IMR-90 (cell line): ENCODE results near the gene SMC6. TPM values are rescaled to one million over a fixed set of nuclear protein-coding genes. Genes with fewer than 3 reads are reported as not detected.

Experiments used
- ATAC-seq: fragments of 200-7000 bp; cut with Tn5 transposase; 2 replicates; pipeline ENCODE4 v1.9.1; 2020; ENCODE audit warnings: low read depth, mild to moderate bottlenecking, moderate library complexity
- BruUV-seq: library from RNA; stranded (reverse); fragments of 400-500 nt; replicated peaks from 2 replicates; lab custom pipeline; 2021; lab: Mats Ljungman, UMichigan
- CTCF ChIA-PET: fragments of 300-600 bp; formaldehyde crosslinking; extraction: SDS; loops from one replicate; lab custom pipeline; 2021; ENCODE audit warnings: antibody characterized with exemption; lab: Yijun Ruan, JAX
- POLR2A ChIA-PET: fragments of 300-600 bp; sonication (Branson Sonifier 250); formaldehyde crosslinking; loops from one replicate; lab custom pipeline; 2022; ENCODE audit warnings: antibody characterized with exemption; ENCODE audit not compliant: unreplicated experiment; lab: Charles Lee
- DNase-seq: peaks from one replicate; pipeline ENCODE4 v3.0.0; 2013
- H2AFZ ChIP-seq: replicated peaks from 2 replicates; pipeline ENCODE3; 2013; ENCODE audit warnings: low read length, mild to moderate bottlenecking; ENCODE audit not compliant: poor library complexity
- H2AK5ac ChIP-seq: 2 replicates; pipeline ENCODE4 v1.6.1; 2013; ENCODE audit warnings: low read depth, low read length, inconsistent platforms
- H2AK9ac ChIP-seq: replicated peaks from 2 replicates; pipeline ENCODE3; 2013; ENCODE audit warnings: mild to moderate bottlenecking, low read depth, low read length, moderate library complexity; ENCODE audit not compliant: poor library complexity
- H2BK120ac ChIP-seq: 2 replicates; pipeline ENCODE4 v1.6.1; 2013; ENCODE audit warnings: low read depth, low read length, inconsistent platforms
- H2BK15ac ChIP-seq: 3 replicates; pipeline ENCODE4 v1.6.1; 2013; ENCODE audit warnings: low read depth, low read length, inconsistent platforms
- H2BK20ac ChIP-seq: 2 replicates; pipeline ENCODE4 v1.6.1; 2013; ENCODE audit warnings: low read depth, mild to moderate bottlenecking, inconsistent platforms, low read length, moderate library complexity
- H2BK5ac ChIP-seq: 2 replicates; pipeline ENCODE4 v1.6.1; 2013; ENCODE audit warnings: mild to moderate bottlenecking, low read depth, low read length, inconsistent platforms; ENCODE audit not compliant: poor library complexity, severe bottlenecking
- H3K14ac ChIP-seq: replicated peaks from 2 replicates; pipeline ENCODE4 v1.6.1; 2013; ENCODE audit warnings: low read depth, low read length, inconsistent platforms
- H3K18ac ChIP-seq: 2 replicates; pipeline ENCODE4 v1.6.1; 2013; ENCODE audit warnings: low read depth, low read length, control low read depth
- H3K23ac ChIP-seq: 2 replicates; pipeline ENCODE4 v1.6.1; 2013; ENCODE audit warnings: low read depth, low read length, inconsistent platforms
- H3K27ac ChIP-seq: 2 replicates; pipeline ENCODE4 v1.5.1; 2013; ENCODE audit warnings: mild to moderate bottlenecking, control low read depth, low read length; ENCODE audit not compliant: insufficient read depth
- H3K27me3 ChIP-seq: 2 replicates; pipeline ENCODE4 v1.6.1; 2013; ENCODE audit warnings: low read length; ENCODE audit not compliant: control insufficient read depth, insufficient read depth
- H3K36me3 ChIP-seq: 2 replicates; pipeline ENCODE4 v1.6.1; 2013; ENCODE audit warnings: low read length, mixed read lengths; ENCODE audit not compliant: control insufficient read depth, insufficient read depth
- H3K4ac ChIP-seq: 2 replicates; pipeline ENCODE4 v1.6.1; 2013; ENCODE audit warnings: low read depth, low read length, inconsistent platforms
- H3K4me1 ChIP-seq: 2 replicates; pipeline ENCODE4 v1.6.1; 2013; ENCODE audit warnings: low read length, mixed read lengths; ENCODE audit not compliant: control insufficient read depth, insufficient read depth
- H3K4me2 ChIP-seq: 2 replicates; pipeline ENCODE4 v1.6.1; 2013; ENCODE audit warnings: low read depth, mild to moderate bottlenecking, control low read depth, low read length, moderate library complexity
- H3K4me3 ChIP-seq: 2 replicates; pipeline ENCODE4 v1.5.1; 2013; ENCODE audit warnings: low read depth, mild to moderate bottlenecking, control low read depth, low read length, moderate library complexity; ENCODE audit not compliant: insufficient read depth
- H3K56ac ChIP-seq: 2 replicates; pipeline ENCODE4 v1.6.1; 2013; ENCODE audit warnings: low read length, inconsistent platforms; ENCODE audit not compliant: insufficient read depth; ENCODE audit errors: extremely low read depth
- H3K79me1 ChIP-seq, 2 experiments: 2 replicates each; pipeline ENCODE4 v1.6.1; 2013; ENCODE audit warnings: low read length in 2 of 2, inconsistent platforms in 1 of 2, low read depth in 1 of 2
- H3K9ac ChIP-seq: 2 replicates; pipeline ENCODE4 v1.6.1; 2013; ENCODE audit warnings: low read depth, low read length, control low read depth
- H3K9me1 ChIP-seq: 2 replicates; pipeline ENCODE4 v1.6.1; 2013; ENCODE audit warnings: low read length, inconsistent platforms; ENCODE audit not compliant: insufficient read depth
- H3K9me3 ChIP-seq: 2 replicates; pipeline ENCODE4 v1.6.1; 2013; ENCODE audit warnings: low read length; ENCODE audit not compliant: control insufficient read depth, insufficient read depth
- H4K20me1 ChIP-seq: 2 replicates; pipeline ENCODE4 v1.6.1; 2013; ENCODE audit warnings: low read length, inconsistent platforms; ENCODE audit not compliant: insufficient read depth
- H4K5ac ChIP-seq: 2 replicates; pipeline ENCODE4 v1.6.1; 2013; ENCODE audit warnings: mild to moderate bottlenecking, low read depth, low read length, control low read depth
- H4K8ac ChIP-seq, 2 experiments: 2 replicates each; pipeline ENCODE4 v1.6.1; 2013; ENCODE audit warnings: low read depth in 2 of 2, low read length in 2 of 2, control low read depth in 1 of 2, inconsistent platforms in 1 of 2
- H4K91ac ChIP-seq: 2 replicates; pipeline ENCODE4 v1.6.1; 2013; ENCODE audit warnings: low read depth, low read length, inconsistent platforms; ENCODE audit not compliant: insufficient read depth
- BHLHE40 ChIP-seq: fragments of 150-350 bp; IDR thresholded peaks from 2 replicates; pipeline ENCODE4 v1.6.1; 2016; ENCODE audit warnings: mild to moderate bottlenecking, low read depth, low read length
- CEBPB ChIP-seq: IDR thresholded peaks from 2 replicates; pipeline ENCODE4 v1.6.1; 2012; ENCODE audit warnings: low read depth, low read length, improper control_type of control experiment
- FOS ChIP-seq: fragments of 150-350 bp; IDR thresholded peaks from 2 replicates; pipeline ENCODE4 v1.6.1; 2016; ENCODE audit warnings: low read depth, low read length
- MAFK ChIP-seq: IDR thresholded peaks from 2 replicates; pipeline ENCODE4 v1.6.1; 2012; ENCODE audit warnings: low read depth, low read length, improper control_type of control experiment
- MAZ ChIP-seq: IDR thresholded peaks from 2 replicates; pipeline ENCODE4 v1.6.1; 2012; ENCODE audit warnings: low read depth, mild to moderate bottlenecking, low read length, improper control_type of control experiment, moderate library complexity, borderline replicate concordance
- NFE2L2 ChIP-seq: fragments of 150-350 bp; IDR thresholded peaks from 2 replicates; pipeline ENCODE4 v1.6.1; 2016; ENCODE audit warnings: low read depth, mild to moderate bottlenecking, low read length
- POLR2A ChIP-seq: IDR thresholded peaks from 2 replicates; pipeline ENCODE4 v1.6.1; 2012; ENCODE audit warnings: mild to moderate bottlenecking, low read depth, low read length
- RCOR1 ChIP-seq: IDR thresholded peaks from 2 replicates; pipeline ENCODE4 v1.6.1; 2012; ENCODE audit warnings: mild to moderate bottlenecking, low read length, improper control_type of control experiment; ENCODE audit not compliant: insufficient replicate concordance
- SMC3 ChIP-seq: fragments of 150-350 bp; IDR thresholded peaks from 2 replicates; pipeline ENCODE4 v1.6.1; 2016; ENCODE audit warnings: low read depth, mild to moderate bottlenecking, antibody characterized with exemption, low read length, moderate library complexity
- WGBS, 2 experiments: methylation state at CpG; one replicate each; pipeline versions ENCODE4 v1.1.5 to v1.1.7; 2013; ENCODE audit warnings: missing lambda C conversion rate in 2 of 2; ENCODE audit not compliant: insufficient read length in 1 of 2; ENCODE audit errors: extremely low coverage in 2 of 2; 5-methylcytosine and 5-hydroxymethylcytosine counted together
- dilution Hi-C: fragments of 300-500 bp; cut with HindIII; formaldehyde crosslinking; loops from one replicate; pipeline ENCODE4 v1.14.3; 2018; ENCODE audit warnings: low sequenced_read_pairs; ENCODE audit not compliant: unreplicated experiment
- in situ Hi-C: fragments of 300-500 bp; cut with MboI; formaldehyde crosslinking; loops from 3 replicates; pipeline ENCODE4 v1.14.3; 2019; ENCODE audit warnings: low sequenced_read_pairs, inconsistent platforms, mixed read lengths
- intact Hi-C: fragments of 100-400 bp; cut with micrococcal nuclease; formaldehyde crosslinking; loops from 2 replicates; pipeline ENCODE4 v1.10.0; 2022
- polyA plus RNA-seq, 3 experiments: library from polyadenylated mRNA; depleted of rRNA; stranded (reverse); fragments of >200 nt; gene quantifications; 2 replicates each; pipeline ENCODE4 v1.2.3, GENCODE V29; 2012; ENCODE audit warnings: low replicate concordance in 1 of 3
- total RNA-seq: library from RNA; depleted of rRNA; stranded (reverse); fragments of >200 nt; gene quantifications from 2 replicates; pipeline ENCODE4 v1.2.3, GENCODE V29; 2012
- TF ChIP-seq, protein P1 (sequence below): fragments of 150-350 bp; IDR thresholded peaks from 2 replicates; pipeline ENCODE4 v1.6.1; 2016; ENCODE audit warnings: low read depth, mild to moderate bottlenecking, low read length, moderate library complexity, borderline replicate concordance
- TF ChIP-seq, protein P2 (sequence below): fragments of 150-350 bp; IDR thresholded peaks from 2 replicates; pipeline ENCODE4 v1.6.1; 2017; ENCODE audit warnings: mild to moderate bottlenecking, antibody characterized with exemption, low read length, low read depth
- TF ChIP-seq, protein P3 (sequence below): conservative IDR thresholded peaks from 2 replicates; pipeline ENCODE4 v1.5.1; 2012; ENCODE audit warnings: mild to moderate bottlenecking, low read depth, low read length, improper control_type of control experiment

The SMC6 gene
- total and polyA plus RNA-seq, 2 of the 4 experiments (the other 2 are of a cell fraction) = 6.5 to 10.4 TPM

DNA sequence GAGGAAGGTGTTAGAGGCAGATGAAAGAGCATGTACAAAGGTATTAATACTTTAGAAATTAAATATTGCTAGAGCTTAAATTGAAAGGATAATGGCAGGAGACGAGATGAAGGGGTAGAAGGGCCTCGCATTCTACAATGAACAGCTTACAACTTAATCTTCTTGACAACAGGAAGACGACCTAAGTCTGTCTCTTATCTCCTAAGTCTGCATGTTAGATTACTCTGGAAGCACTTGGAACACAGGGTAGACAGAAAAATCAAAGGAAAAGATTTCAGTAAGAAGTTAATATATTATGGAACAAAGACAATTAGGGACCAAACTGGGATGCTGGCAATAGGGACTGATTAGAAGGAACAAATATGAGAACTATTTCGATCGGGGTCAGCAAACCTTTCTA, 34.9 kb downstream of the SMC6 start:
- no peak for TF ChIP-seq FOS
- no peak for TF ChIP-seq NFE2L2
- no peak for TF ChIP-seq MAZ
- TF ChIP-seq, protein P1, sequence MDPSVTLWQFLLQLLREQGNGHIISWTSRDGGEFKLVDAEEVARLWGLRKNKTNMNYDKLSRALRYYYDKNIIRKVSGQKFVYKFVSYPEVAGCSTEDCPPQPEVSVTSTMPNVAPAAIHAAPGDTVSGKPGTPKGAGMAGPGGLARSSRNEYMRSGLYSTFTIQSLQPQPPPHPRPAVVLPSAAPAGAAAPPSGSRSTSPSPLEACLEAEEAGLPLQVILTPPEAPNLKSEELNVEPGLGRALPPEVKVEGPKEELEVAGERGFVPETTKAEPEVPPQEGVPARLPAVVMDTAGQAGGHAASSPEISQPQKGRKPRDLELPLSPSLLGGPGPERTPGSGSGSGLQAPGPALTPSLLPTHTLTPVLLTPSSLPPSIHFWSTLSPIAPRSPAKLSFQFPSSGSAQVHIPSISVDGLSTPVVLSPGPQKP = no peak
- TF ChIP-seq MAFK = no peak
- TF ChIP-seq, protein P2, sequence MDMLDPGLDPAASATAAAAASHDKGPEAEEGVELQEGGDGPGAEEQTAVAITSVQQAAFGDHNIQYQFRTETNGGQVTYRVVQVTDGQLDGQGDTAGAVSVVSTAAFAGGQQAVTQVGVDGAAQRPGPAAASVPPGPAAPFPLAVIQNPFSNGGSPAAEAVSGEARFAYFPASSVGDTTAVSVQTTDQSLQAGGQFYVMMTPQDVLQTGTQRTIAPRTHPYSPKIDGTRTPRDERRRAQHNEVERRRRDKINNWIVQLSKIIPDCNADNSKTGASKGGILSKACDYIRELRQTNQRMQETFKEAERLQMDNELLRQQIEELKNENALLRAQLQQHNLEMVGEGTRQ = no peak
- TF ChIP-seq RCOR1 = no peak
- TF ChIP-seq, protein P3, sequence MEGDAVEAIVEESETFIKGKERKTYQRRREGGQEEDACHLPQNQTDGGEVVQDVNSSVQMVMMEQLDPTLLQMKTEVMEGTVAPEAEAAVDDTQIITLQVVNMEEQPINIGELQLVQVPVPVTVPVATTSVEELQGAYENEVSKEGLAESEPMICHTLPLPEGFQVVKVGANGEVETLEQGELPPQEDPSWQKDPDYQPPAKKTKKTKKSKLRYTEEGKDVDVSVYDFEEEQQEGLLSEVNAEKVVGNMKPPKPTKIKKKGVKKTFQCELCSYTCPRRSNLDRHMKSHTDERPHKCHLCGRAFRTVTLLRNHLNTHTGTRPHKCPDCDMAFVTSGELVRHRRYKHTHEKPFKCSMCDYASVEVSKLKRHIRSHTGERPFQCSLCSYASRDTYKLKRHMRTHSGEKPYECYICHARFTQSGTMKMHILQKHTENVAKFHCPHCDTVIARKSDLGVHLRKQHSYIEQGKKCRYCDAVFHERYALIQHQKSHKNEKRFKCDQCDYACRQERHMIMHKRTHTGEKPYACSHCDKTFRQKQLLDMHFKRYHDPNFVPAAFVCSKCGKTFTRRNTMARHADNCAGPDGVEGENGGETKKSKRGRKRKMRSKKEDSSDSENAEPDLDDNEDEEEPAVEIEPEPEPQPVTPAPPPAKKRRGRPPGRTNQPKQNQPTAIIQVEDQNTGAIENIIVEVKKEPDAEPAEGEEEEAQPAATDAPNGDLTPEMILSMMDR = no peak
- TF ChIP-seq BHLHE40 = no peak
- TF ChIP-seq POLR2A = no peak
- no peak for TF ChIP-seq CEBPB
- no peak for TF ChIP-seq SMC3
- Histone ChIP-seq H4K91ac (no peak overlapping the region), H3K9ac (no peak overlapping the region), H3K14ac (no peak overlapping the region), H2BK15ac (no peak overlapping the region), H2BK120ac (no peak overlapping the region), H3K18ac (no peak overlapping the region), H3K36me3 (peaks cover 16% of the 10 kb centered on the region), H3K4me3 (no peak overlapping the region), H4K20me1 (no peaks in the 10 kb centered on the region), H2AK9ac (no peak overlapping the region), H2AK5ac (no peak overlapping the region), H3K4me2 (no peak overlapping the region), H4K5ac (no peak overlapping the region), H3K27ac (no peak overlapping the region), H3K9me1 (no peaks in the 10 kb centered on the region), H3K27me3 (no peaks in the 10 kb centered on the region), H4K8ac (no peak overlapping the region), H3K56ac (no peak overlapping the region), H2AFZ (no peak overlapping the region), H3K4me1 (no peaks in the 10 kb centered on the region), H2BK5ac (no peak overlapping the region), H3K4ac (no peak overlapping the region), H3K79me1 (no peaks in the 10 kb centered on the region), H3K9me3 (no peaks in the 10 kb centered on the region), H2BK20ac (no peak overlapping the region), H3K23ac (no peak overlapping the region)
- DNase-seq = no peak
- no peak for ATAC-seq
- POLR2A ChIA-PET = no interaction called here
- BruUV-seq = no TSS peak
- in situ Hi-C loops (no loop called here), dilution Hi-C loops (no loop called here), intact Hi-C loops (loop anchor here (1.0 to 2.0 kb wide), 2 partner anchors 112 to 660 kb away; no protein-coding TSS in a partner anchor)
- CTCF ChIA-PET = interaction anchor here (0.6 to 2.3 kb wide), 3 partner anchors 10 to 843 kb away, joined by 3 to 12 read pairs (median 4); no protein-coding TSS in a partner anchor
- WGBS, 2 experiments = no CpG with 5 or more reads among the region's 5 CpGs
